NB4 (cell line): ENCODE results near the gene ANKRD42.
"Not testable (repeated sequence)": the region's sequence is repeated elsewhere in the genome, so short reads cannot be mapped to it uniquely, and the experiment has no call there.

Experiments used
- DNase-seq: peaks from one replicate; pipeline ENCODE4 v3.0.0; 2010; ENCODE audit warnings: low read depth
- H3K4me3 ChIP-seq: one replicate; pipeline ENCODE4 v1.5.1; 2011; ENCODE audit warnings: mild to moderate bottlenecking, low read depth, low read length, moderate library complexity
- MYC ChIP-seq: IDR thresholded peaks from 2 replicates; pipeline ENCODE4 v1.6.1; 2011; ENCODE audit warnings: low read depth, low read length
- POLR2A ChIP-seq: IDR thresholded peaks from 2 replicates; pipeline ENCODE4 v1.6.1; 2011; ENCODE audit warnings: mild to moderate bottlenecking; ENCODE audit not compliant: insufficient read length; ENCODE audit errors: extremely low read depth
- TF ChIP-seq, protein P1 (sequence below): IDR thresholded peaks from 2 replicates; pipeline ENCODE4 v1.6.1; 2011; ENCODE audit warnings: low read depth, low read length
- TF ChIP-seq, protein P2 (sequence below): IDR thresholded peaks from one replicate; pipeline ENCODE4 v1.5.1; 2012; ENCODE audit warnings: low read depth, low read length

ANKRD42 gene

DNA sequence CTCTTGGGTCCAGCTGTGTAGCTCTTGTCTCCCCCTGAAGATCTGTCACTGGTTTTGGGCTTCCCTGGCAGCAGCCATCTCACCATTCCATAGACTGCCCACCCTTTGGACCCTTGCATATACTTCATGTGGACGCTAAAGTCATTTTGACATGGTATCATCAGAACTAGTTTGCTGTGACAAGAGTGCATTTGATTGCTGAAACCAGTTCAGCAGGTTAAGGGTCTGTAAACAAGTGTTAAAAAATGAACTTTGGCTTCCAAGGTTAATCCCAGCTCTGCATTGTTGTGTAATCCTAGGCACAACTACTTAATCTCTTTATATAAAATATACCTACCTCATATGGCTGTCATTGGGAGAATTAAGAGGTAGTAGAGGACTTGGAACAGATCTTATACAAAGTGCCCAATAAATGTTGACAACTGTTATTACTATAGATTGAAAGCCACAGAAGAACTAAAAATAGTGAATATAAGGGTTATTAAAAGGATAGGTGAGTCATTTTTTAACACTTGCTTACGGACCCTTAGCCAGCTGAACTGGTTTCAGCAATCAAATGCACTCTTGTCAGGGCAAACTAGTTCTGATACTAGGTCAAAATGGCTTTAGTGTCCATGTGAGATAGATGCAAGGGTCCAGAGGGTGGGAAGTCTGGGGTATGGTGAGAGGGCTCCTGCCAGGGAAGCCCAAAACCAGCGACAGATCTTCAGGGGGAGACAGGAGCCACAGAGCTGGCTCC, 63.3 kb downstream of the ANKRD42 start:
- no peak for DNase-seq
- TF ChIP-seq POLR2A = no peak
- TF ChIP-seq, protein P1, sequence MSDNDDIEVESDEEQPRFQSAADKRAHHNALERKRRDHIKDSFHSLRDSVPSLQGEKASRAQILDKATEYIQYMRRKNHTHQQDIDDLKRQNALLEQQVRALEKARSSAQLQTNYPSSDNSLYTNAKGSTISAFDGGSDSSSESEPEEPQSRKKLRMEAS = no peak
- no peak for TF ChIP-seq MYC
- TF ChIP-seq, protein P2, sequence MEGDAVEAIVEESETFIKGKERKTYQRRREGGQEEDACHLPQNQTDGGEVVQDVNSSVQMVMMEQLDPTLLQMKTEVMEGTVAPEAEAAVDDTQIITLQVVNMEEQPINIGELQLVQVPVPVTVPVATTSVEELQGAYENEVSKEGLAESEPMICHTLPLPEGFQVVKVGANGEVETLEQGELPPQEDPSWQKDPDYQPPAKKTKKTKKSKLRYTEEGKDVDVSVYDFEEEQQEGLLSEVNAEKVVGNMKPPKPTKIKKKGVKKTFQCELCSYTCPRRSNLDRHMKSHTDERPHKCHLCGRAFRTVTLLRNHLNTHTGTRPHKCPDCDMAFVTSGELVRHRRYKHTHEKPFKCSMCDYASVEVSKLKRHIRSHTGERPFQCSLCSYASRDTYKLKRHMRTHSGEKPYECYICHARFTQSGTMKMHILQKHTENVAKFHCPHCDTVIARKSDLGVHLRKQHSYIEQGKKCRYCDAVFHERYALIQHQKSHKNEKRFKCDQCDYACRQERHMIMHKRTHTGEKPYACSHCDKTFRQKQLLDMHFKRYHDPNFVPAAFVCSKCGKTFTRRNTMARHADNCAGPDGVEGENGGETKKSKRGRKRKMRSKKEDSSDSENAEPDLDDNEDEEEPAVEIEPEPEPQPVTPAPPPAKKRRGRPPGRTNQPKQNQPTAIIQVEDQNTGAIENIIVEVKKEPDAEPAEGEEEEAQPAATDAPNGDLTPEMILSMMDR = no peak
- H3K4me3 ChIP-seq = no peak overlapping the region

DNA sequence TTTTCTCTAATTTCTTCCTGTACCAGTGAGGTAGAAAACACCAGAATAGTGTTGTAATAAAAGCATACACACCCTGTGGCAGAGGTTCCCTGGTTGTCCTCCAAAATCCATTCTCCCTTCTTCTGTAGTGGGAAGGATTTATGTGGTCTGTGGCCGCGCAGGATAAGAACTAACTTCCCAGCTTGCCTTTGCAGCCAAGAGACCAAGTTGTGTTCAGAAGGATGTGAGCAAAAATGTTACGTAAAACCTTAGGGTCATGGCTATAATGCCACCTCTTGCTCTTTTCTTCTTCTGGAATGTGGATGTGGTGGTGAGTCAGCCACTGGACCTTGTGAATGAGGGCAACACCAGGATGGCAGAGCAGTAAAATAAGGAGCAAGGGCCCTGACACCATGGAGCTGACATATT, 64.3 kb downstream of the ANKRD42 start:
- no peak for DNase-seq
- TF ChIP-seq, protein P1 = no peak
- TF ChIP-seq, protein P2 = no peak
- TF ChIP-seq MYC = no peak
- no peak for TF ChIP-seq POLR2A
- H3K4me3 ChIP-seq = no peak overlapping the region

DNA sequence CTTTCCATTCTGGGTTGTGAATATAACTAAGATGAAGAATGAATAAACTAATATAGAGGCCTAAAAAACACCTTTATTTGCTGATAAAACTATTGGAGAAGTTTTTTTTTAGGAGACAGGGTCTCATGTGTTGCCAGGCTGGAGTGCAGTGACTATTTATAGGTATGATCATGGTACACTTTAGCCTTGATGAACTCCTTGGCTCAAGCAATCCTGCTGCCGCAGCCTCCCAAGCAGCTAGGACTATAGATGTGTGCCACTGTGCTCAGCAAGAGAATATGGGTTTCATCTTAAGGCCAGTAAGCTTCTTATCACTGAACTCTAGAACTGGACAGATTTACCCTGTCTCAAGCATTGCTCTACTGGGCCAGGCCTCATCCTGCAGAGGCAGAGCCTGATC, 66.0 kb downstream of the ANKRD42 start:
- H3K4me3 ChIP-seq = no peak overlapping the region
- no peak for DNase-seq
- TF ChIP-seq, protein P2 = no peak
- no peak for TF ChIP-seq POLR2A
- TF ChIP-seq, protein P1 = no peak
- no peak for TF ChIP-seq MYC

DNA sequence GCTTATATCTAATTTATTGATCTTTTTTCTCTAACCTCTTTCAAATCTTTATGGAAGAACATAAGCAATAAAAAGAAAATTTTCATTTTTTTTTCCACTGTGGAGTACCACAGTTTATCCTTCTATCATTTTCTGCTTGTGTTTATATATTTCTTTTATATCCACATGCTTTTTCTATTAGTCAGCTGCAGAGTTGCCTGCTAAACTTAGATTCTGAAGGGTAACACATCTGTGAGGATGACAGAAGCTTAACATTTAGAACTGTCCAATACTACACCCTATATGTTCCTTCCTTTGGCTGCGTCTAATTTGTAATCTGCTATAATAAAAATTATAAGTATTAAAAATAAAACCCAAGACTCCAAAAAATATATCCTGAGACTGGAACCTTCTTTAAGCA, 71.8 kb downstream of the ANKRD42 start:
- TF ChIP-seq MYC = no peak
- TF ChIP-seq, protein P1 = no peak
- TF ChIP-seq POLR2A = no peak
- TF ChIP-seq, protein P2 = no peak
- DNase-seq = no peak

DNA sequence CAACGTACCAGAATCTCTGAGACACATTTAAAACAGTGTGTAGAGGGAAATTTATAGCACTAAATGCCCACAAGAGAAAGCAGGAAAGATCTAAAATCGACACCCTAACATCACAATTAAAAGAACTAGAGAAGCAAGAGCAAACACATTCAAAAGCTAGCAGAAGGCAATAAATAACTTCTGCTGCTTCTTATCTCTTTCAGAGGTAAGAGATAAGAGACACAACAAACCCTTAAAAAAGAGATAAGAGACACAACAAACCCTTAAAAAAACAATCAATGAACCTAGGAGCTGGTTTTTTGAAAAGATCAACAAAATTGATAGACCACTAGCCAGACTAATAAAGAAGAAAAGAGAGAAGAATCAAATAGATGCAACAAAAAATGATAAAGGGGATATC, 75.6 kb downstream of the ANKRD42 start:
- not testable (repeated sequence) for DNase-seq, H3K4me3 ChIP-seq

More for the DNA sequence above, 71.8 kb downstream of the ANKRD42 start:
- H3K4me3 ChIP-seq = no peak overlapping the region

DNA sequence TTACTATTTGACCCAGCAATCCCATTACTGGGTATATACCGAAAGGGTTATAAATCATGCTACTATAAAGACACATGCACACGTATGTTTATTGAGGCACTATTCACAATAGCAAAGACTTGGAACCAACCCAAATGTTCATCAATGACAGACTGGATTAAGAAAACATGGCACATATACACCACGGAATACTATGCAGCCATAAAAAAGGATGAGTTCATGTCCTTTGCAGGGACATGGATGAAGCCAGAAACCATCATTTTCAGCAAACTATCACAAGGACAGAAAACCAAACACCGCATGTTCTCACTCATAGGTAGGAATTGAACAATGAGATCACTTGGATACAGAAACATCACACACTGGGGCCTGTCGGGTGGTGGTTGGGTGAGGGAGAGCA, 78.2 kb downstream of the ANKRD42 start:
- DNase-seq, H3K4me3 ChIP-seq: not testable (repeated sequence)

DNA sequence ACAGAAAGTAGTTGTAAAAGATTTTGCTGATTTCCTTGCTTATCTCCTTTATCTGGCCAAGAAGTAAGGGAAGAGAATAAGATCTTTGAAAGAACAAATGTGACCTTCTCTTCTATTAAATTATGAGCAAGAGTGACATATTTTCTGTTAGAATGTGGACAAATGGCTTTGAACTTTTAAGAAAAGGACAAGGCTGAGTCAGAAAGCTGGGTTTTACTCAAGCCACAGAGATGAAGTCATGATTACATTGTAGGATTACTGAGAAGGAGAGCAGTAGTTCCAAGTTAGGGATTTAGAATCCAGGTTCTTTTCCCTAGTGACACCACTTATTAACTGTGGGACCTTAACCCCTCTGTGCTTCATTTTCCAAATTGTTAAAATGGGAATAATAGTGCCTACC, 79.1 kb downstream of the ANKRD42 start:
- DNase-seq = no peak
- TF ChIP-seq MYC = no peak
- TF ChIP-seq POLR2A = no peak
- TF ChIP-seq, protein P1 = no peak
- TF ChIP-seq, protein P2 = no peak
- H3K4me3 ChIP-seq = no peak overlapping the region
